Measurements from ENCODE around the gene DNALI1.
"Not testable (repeated sequence)": the region's sequence is repeated elsewhere in the genome, so short reads cannot be mapped to it uniquely, and the experiment has no call there.

Gene DNALI1

DNA sequence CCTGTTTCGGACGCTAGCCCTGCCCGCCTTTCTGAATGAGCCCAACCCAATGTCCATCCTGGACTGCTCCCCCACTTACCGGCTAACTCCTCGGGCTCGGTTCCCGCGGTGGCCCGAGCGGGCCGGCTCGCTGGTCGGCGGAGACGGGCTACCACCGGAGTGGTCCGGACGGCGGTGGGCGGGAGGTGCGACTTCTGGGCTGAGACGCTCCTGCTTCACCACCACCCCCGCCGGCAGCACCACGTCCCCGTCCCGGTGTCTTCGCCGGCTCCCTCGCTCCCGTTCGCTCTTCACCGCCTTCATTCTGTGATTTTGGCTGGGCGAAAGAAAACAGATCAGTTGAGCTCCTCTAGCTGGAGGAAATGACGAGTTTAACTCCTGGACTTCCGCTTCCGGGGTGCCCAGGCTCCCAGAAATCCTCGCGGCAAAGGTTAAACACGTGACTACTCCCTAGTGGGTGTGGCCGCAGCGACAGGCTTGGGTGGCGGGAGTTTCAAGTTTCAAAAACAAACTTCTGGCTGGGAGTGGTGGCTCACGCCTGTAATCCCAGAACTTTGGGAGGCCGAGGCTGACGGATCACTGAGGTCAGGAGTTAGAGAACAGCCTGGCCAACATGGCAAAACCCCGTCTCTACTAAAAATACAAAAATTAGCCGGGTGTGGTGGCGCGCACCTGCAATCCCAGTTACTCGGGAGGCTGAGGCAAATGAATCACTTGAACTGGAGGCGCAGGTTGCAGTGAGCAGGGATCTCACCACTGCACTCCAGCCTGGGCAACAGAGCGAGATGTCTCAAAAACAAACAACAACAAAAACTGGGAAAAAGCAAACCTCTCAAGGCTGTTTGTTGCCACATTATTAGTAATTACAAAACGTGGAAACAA is 2.6 kb upstream of the DNALI1 start, which contains the start of gene SNIP1:
Gene SNIP1 (minus strand): TSS at position 367 of the 882 bp plus-strand sequence. CDS start 64 bp downstream, at position 303.
- peak; percentile 70 to 78 for DNase-seq (ENCODE audit: low read depth in 2 of 2, low spot score in 1 of 2)

DNA sequence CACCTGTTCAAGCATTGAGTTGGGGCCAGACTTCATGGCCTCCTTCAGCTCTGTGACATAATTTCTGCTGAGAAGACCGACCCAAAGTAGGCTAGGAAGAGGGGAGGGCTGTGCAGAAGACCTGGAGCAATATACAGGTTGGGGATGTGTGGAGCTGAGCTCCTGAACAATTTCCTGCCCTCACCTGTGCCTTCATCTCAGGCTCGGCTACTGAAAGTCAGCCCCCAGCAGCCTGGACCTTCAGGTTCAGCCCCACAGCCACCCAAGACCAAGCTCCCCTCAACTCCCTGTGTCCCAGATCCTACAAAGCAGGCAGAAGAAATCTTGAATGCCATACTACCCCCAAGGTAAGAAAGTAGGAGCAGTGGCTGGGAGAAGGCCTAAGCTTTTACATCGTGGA is 662 bp downstream of the DNALI1 start:
- DNase-seq (ENCODE audit: low read depth in 2 of 2, low spot score in 1 of 2), result no peak

DNA sequence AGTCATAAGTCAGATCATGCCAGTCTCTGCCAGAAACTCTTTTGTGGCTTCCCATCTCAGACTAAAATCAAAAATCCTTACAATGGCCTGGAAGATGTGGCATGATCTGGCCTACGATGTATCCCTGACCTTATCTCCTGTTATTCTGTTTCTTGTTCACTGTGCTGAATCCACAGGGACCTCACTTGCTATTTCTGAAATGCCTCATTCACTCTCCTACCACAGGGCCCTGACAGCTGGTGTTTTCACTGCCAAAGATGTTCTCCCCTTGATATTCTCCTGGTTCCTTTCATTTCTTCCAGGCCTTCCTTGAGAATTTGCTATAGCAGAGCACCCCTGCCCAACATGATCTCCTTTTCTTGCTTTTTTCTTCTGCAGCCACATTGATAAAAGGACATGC is 1.7 kb downstream of the DNALI1 start:
- no peak for DNase-seq (ENCODE audit: low read depth in 2 of 2, low spot score in 1 of 2)

DNA sequence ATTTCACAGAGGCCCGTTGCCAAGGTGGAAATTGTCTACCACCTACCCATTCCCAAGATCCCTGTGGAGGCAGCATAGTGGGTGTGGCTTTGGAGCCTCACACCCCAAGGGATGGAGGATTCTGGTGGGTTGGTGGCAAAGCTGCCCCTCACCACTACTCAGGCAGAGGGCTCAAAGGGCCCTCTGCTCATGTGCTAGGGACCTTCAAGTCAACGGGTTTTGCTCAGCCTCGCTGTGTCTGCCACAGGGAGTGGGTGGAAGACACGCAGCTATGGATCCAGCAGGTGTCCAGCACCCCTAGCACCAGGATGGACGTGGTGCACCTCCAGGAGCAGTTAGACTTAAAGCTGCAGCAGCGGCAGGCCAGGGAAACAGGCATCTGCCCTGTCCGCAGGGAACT is 2.3 kb downstream of the DNALI1 start:
- no peak for DNase-seq (ENCODE audit: low read depth in 2 of 2, low spot score in 1 of 2)

DNA sequence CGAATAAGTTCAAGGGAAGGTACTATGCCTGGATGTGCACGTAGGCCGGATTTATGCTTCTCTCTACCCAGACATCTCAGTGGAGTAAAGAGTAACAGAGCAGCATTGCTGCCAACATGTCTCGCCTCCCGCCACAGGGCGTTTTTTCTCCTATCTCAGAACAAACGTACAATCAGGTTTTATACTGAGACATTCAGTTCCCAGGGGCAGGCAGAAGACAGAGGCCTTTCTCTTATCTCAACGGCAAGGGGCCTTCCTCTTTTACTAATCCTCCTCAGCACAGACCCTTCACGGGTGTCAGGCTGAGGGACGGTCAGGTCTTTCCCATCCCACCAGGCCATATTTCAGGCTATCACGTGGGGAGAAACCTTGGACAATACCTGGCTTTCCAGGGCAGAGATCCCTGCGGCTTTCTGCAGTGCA is 3.2 kb downstream of the DNALI1 start:
- DNase-seq (ENCODE audit: low read depth in 2 of 2, low spot score in 1 of 2), result not testable (repeated sequence)

DNA sequence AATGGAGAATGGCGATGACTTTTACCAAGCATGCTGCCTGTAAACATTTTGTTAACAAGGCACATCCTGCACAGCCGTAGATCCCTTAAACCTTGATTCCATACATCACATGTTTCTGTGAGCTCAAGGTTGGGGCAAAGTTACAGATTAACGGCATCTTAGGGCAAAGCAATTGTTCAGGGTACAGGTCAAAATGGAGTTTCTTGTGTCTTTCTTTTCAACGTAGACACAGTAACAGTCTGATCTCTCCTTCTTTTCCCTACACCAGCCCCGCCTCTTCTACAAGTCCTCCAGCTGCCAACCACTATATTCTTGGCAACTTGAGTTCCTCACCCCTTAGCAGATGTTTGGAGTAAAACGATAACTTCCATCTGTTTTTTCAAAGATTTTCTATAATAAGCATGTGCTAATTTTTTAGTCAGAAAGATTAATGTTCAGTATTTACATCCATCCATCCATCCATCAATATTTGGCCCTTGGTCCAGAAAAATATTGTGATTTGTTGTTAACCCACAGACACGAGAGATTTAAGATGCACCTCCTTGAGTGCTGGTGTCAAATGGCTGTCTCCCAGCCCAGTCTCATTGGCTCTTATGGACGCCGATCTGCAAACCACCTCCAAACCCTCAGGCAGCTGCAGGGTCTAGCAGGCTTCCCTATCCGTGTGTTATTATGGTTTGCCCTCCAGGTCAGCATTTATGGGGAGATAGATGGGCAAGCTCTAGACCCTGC is 3.8 kb downstream of the DNALI1 start:
- DNase-seq (ENCODE audit: low read depth in 2 of 2, low spot score in 1 of 2), result no peak

DNA sequence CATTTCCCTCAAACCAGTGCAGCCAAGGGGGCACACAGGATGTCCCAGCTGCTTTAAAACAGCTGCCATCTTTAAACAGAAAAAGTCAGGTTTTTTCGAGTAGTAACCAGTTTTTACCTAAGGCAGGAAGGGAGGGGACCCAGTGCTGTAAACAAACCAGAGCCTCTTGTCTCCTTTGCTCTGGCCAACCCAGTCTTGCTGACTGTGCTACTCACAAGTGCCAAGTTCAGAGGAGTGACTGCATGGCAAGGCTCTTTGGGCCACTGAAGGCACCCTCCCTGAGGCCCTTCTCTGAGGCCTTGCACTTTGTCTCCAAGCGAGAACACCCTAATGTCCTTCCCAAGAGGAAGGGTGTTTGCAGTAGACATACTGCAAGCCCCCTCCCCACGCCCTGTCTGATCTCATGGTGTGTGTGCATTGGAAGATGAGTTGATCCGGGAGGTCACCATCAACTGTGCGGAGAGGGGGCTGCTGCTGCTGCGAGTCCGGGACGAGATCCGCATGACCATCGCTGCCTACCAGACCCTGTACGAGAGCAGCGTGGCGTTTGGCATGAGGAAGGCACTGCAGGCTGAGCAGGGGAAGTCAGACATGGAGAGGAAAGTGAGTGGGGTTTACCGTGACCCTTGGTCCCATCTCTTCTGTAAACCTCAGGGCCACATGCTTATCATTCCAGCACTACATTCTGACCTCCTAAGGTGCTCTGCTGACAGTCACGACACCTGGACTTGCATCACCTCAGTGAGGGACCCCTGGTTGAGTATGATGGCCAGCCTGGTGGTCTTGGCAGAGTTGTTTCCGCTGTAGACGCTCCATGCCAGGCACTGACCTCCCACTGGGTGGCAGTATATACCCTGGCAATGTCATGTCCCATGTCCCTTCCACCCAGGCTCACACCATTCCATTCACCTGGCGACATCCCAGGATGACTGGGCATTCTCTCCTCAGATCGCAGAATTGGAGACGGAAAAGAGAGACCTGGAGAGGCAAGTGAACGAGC is 4.7 kb downstream of the DNALI1 start:
- no peak for DNase-seq (ENCODE audit: low read depth in 2 of 2, low spot score in 1 of 2)

DNA sequence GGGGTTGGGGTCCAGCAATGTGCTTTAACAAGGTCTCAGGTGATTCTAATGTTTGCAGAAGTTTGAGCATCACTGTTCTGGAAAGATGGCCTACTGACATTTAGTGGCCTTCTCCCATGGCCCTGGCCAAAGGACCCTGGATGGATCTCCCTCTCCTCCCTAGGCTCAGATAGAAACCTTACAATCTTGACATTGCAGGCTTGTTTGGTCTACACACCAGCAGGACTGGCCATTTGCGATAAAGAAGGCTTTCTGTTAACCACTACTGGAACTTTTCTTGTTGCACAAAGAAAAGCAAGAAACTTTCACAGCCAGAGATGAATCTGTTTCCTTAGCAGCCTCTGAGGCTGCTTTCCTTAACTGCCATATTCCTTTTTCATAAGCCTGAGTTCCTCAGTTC is 6.2 kb downstream of the DNALI1 start:
- no peak for DNase-seq (ENCODE audit: low read depth in 2 of 2, low spot score in 1 of 2)

DNA sequence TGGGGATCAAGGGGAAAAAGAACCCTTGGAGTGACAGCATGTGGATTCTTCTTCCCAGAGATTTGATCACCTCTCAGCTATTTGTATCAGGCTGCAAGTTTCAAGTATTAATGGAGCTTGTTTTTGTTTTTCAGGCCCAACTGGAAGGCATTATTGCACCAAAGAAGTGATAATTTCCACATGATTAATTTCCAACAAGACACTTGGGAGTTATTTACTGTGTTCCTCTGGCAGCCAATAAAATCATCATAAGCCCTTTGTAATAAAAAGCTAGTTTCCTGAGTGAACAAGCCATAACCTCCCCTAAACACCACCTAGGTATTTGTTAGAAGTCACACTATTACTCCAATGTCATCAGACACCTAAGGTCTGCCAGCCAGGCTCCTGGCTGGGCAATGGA is 8.2 kb downstream of the DNALI1 start:
- no peak for DNase-seq (ENCODE audit: low read depth in 2 of 2, low spot score in 1 of 2)

DNA sequence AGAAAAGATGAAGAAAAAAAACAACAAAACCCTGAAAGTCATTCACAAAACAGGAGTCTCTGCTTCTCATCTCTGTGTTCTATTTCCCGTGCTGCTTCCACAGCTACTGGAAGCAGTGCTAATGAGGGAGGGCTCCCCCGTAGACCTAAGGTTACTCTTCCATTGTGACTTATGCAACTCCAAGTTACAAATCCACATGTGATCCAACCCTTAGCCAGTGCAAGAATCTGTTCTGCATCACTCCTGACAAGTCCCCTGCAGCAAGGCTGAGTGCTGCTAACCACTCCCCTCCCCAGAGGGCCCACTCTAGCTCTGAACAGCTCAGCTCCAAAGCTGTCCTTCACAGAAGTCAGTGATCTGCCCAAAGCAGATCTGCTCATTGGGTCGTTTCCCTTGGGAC is 10.3 kb downstream of the DNALI1 start:
- DNase-seq (ENCODE audit: low read depth in 2 of 2, low spot score in 1 of 2), result no peak

DNA sequence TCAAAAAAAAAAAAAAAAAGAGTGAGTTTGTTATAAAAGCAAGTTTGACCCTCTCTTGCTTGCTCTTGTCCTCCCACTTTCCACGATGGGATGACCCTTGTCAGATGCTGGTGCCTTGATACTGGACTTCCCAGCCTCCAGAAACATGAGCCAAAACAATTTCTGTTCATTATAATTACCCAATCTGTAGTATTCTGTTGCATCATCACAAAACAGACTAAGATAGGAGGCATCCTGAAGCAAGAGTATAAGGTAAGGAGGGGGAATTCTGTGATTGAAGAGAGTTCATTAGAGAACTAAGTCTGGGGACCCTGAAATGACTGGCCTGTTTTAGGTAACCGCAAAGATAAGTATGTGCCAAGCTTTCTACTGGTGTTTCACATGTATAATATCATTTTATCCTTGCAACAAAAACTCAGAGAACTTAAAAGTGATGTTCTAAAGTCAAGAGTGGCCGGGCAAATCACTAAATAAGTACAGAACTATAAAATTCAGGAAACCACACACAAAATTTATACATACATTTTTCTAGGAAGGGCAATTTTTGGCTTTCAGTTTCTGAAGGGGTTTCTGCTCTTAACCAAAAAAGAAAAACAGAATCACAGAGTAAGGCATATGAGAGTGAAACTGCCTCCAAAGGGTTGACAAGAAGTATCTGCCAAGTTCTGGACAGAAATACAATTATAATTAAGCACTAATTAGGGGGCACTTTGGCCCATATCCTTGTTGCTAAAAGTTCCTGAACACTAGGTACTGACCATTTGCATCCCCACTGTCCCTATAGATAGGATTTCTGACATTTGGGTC is 14.0 kb downstream of the DNALI1 start:
- DNase-seq (ENCODE audit: low read depth in 2 of 2, low spot score in 1 of 2), result no peak

DNA sequence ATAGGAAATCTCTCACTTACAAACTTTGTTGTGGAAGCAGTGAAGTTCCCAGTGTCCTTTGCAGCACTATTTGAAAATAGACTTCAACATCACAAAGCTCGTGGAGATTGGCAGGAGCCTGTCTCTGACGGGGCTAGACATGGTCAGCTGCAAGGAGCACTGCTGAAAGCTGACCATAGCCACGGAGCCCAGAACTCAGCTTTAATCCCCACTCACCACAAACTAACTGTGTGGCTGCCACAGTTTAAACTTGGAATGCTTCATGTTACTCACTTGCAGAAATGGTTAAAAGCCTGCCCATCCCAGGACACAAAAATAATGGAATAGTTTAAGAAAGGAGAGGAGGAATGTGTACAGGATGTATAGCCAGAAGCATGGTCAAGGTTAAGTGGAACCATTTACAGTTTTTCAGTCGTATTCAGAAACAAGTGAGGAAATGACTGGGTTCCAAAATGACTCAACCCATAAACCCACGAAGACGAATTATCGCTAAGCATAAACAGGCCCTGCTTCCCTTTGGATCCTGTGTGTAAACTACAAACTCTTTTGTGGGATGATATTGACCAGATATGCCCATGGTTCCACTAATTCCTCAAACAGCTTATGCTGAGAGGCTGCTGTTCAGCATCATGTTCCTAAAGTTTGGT is 18.2 kb downstream of the DNALI1 start:
- DNase-seq (ENCODE audit: low read depth in 2 of 2, low spot score in 1 of 2), result no peak

DNA sequence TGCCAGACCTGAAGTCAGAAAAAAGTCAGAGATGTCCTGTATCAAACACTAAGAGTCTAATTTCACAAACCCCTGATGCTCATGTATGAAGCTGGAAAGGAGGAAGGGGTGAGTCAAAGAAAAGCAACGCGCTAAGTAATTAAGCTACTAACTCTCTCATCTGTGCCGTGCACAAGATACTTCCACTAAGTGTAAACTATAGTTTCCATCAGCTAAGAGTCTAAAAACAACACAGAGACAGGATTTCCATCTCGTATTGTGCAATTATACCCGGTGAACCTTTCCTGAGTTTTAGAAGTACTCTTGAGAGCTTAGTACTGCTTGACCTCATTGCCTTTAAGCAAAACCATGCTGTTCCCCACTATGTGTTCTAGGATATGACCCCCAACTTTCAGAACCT is 19.0 kb downstream of the DNALI1 start:
- DNase-seq (ENCODE audit: low read depth in 2 of 2, low spot score in 1 of 2), result no peak

DNA sequence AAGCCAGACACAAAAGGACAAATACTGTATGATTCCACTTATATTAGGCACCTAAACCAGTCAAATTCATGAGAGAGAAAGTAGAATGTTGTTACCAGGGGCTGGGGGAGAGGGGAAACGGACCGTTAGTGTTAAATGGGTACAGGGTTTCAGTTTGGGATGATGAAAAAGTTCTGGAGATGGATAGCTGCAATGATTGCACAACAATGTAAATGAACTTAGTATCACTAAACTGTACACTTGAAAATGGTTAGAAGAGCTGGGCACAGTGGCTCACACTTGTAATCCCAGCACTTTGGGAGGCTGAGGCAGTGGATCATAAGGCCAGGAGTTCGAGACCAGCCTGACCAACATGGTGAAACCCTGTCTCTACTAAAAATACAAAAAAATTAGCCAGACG is 27.8 kb downstream of the DNALI1 start:
- DNase-seq (ENCODE audit: low read depth in 2 of 2, low spot score in 1 of 2), result not testable (repeated sequence)

DNA sequence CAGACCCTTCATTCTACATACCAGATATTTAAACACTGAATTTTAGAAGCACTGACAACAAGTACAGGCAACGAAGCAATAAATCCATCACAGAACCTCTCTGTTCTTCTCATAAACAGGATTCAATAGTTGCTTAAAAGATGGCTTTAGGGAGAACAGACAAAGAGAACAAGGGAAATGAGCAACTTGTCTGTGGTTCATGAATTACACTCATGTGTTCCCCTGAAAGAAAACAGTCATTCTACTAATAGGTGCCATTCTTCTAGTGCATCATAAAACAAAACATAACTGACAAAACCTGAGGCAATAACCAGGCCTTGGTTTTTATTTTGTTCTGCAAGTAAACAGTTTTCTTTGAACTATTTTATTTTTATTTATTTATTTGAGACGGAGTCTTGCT is 32.2 kb downstream of the DNALI1 start:
- DNase-seq (ENCODE audit: low read depth in 2 of 2, low spot score in 1 of 2), result no peak

DNA sequence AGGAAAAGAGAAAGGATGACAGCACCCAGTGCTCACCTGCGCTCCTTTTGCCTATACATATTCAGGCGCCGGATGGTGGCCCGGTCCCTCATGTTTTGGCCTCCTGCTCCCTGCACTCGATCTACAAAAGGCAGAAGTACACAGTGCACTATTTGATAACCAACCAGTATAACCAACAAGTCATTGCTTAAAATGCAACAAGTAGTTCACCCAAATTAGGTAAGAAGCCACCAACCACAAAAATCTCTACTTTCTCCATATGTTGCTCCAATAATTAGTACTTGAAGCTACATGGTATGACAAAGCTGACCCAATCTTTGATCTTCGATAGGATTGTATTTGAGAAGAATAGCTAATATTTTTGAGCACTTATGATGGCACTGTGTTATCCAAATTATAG is 37.0 kb downstream of the DNALI1 start:
- no peak for DNase-seq (ENCODE audit: low read depth in 2 of 2, low spot score in 1 of 2)

DNA sequence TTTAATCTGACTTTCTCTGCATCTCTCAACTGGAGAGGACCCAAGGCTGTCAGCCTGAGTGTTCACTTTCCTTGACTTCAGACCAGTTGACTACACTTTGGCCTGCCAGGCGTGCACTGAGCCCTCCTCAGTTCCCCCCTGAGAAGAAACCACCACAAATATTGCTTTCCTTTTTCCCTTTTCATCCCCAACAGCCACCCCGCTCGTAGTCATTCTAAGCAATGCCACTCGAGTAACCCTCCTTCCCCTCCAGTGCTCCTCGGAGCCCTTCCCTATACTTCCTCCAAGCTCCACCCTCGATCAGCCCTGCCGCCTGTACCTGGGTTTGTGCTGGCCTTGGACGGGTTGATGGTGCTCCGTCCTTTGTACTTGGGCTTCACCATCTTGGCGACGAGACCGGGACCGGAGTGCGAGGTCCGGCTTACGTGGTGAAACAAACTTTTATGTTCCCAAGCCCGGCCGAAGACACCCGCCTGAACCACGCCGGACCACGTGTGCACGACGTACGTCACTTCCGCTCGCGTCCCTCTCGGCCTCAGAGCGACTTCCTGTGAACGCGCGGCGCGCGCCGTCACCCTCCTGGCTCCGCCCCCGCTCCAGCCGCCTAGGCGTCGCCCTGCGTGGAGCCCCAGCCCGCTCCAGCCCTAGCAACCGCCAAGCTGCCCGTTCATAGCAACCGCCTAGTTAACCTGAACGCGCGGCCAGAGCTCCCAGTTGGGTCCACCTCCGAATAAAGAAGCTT is 38.9 kb downstream of the DNALI1 start, which contains the start of gene GNL2:
Gene GNL2 (minus strand): TSS at position 498 of the 742 bp plus-strand sequence. CDS start 115 bp downstream, at position 383.
- peak; percentile 87 to 92 for DNase-seq (ENCODE audit: low read depth in 2 of 2, low spot score in 1 of 2)

DNA sequence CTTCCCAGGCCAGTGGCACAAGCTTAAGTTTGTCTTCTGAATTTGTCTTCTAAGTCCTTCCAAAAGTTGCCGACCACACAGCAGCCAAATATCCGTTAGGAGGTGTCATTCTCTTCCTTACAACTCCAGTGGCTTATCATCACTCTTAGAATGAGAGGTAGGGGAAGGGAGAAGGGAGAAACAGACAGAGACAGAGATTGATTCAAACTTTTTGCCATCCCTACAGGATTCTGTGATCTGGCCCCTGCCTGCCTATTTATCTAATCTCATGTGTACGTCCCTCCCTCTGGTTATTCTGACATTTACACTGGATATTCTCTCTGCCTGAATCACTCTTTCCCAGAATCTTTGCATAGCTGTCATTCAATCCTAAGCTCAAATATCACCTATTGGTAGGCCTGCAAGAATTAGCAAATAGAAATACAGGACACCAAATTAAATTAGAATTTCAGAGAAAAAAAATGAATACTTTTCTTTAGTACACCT is 39.5 kb downstream of the DNALI1 start:
- DNase-seq (ENCODE audit: low read depth in 2 of 2, low spot score in 1 of 2), result no peak

DNA sequence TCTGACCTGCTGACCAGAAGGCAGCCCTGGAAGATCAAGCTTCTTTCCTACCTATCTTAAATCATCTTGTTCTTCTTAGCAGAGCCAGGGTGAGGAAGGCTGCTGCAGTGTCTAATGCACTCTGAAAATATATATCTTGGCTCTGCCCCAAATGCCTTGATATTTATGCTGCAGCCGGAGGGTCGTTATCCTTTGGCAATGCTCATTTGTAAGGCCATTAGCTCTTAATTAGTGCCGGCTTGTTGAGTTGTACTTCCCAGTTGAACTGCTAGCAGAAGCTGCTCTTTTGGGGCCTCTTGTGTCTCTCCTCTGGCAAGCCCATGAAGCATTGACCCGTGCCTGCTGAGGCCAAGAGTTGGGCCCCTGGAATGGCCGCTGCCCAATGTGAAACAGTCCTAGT is 43.2 kb downstream of the DNALI1 start:
- DNase-seq (ENCODE audit: low read depth in 2 of 2, low spot score in 1 of 2), result no peak

Data from stimulated activated CD8-positive, alpha-beta memory T cell treated with anti-CD3 and anti-CD28 coated beads, Interleukin-4, amount 100 ng/mL, for 1 hour (primary cell).